A549 treated with RU486 at 1 μM for 4 hours (cell line): ENCODE results near the gene MTHFD1L. TPM values are rescaled to one million over a fixed set of nuclear protein-coding genes. Genes with fewer than 3 reads are reported as not detected.

Source experiments
- total RNA-seq: library from RNA; stranded (reverse); fragments of 200-300 nt; extraction: Qiagen RNA extraction; gene quantifications from 5 replicates; pipeline ENCODE4 v1.2.3, GENCODE V29; 2022; ENCODE audit warnings: low read depth

MTHFD1L gene
- 36.1 to 42.0 TPM (median 39.9 TPM) in 5 replicates for total RNA-seq

GRCh38 chr6:150865406-150866146, at the start of gene MTHFD1L:
Gene MTHFD1L (plus strand): TSS chr6:150865702. CDS start chr6:150865823, 121 bp downstream.

